GM19452 (cell line): ENCODE data around the gene EEPD1.
A peak's percentile ranks its signal among the peaks of the same experiment; 100 is the strongest.

Source experiments
- ATAC-seq: cut with Tn5 transposase; IDR thresholded peaks from one replicate; pipeline ENCODE4 v1.9.1; 2021; ENCODE audit not compliant: unreplicated experiment

The EEPD1 gene

DNA sequence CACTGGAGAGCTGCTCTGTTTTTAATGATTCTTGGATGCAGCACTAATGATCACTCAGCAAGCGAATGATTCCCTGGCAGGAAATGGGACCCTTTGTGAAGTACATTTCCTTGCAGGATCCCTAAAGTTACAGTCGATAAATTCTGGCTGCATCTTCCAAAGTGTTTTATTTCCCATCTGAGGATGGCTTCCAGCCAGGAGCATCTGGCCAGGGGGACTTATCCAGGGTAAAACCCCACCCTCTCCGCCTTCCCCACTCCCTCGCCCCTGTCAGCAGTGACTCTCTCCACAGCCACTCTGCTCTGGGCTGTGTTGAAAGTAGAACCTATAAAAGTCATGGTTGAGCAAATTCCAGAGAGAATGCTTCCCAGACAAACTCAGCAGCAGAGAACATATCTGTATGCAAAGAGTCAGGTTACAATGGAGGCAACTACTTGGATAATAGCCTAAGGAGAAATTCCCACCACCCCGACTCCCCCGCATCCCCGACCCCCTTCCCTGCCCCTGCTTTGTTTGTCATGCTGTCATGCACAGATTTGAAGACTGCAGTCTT lies 125.6 kb downstream of the EEPD1 start:
- no peak for ATAC-seq

DNA sequence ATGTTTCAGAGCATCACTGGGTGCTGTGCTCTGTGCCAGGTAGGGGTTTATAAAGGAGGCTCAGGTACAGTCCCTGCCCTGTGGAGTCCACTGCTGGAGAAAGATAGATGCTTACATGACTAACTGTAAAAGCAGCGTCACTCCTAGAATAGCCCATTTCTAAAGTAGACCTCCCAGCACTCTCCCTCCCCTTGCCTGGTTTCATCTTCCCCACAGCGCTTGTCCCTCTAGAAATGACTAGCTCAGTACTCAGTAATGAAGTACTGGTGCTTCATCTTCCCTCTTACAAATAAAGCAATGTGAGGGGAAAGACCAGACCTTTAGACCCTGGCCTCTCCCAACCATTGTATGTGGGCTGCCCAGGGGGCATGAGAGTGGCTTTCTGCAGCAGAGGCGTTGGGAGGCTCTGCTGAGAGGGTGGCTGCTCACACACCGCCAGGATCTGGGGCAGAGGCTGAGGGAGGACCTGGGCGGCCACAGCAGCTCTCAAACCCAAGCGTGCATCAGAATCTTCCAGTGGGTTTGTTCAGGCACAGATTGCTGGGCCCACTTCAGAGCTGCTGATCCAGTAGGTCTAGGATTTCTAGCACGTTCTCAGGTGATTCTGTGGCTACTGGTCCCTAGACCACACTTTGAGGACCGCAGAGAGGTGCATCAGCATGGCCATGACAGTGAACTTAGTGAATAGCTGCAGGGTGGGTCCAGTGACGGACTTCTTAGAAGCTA lies 126.3 kb downstream of the EEPD1 start:
- peak; percentile 70 for ATAC-seq

DNA sequence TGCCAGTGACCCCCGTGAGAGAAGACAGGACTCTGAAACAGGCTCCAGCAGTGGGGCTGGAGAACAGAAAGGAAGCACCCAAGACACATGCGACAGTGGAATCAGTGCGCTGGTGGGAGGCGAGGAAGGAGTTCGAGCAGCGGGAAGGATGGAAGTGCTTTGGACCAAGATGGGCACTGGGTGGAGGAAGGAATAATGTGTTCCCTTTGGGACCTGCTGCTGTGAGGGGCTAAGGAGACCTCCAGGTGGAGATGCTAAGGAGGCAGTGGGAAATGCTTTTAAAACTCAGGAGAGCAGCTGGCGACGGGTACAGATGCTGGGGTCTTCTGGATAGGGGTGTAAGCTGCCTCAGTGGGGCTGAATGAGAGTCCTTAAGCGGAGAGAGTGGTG lies 126.9 kb downstream of the EEPD1 start:
- no peak for ATAC-seq

DNA sequence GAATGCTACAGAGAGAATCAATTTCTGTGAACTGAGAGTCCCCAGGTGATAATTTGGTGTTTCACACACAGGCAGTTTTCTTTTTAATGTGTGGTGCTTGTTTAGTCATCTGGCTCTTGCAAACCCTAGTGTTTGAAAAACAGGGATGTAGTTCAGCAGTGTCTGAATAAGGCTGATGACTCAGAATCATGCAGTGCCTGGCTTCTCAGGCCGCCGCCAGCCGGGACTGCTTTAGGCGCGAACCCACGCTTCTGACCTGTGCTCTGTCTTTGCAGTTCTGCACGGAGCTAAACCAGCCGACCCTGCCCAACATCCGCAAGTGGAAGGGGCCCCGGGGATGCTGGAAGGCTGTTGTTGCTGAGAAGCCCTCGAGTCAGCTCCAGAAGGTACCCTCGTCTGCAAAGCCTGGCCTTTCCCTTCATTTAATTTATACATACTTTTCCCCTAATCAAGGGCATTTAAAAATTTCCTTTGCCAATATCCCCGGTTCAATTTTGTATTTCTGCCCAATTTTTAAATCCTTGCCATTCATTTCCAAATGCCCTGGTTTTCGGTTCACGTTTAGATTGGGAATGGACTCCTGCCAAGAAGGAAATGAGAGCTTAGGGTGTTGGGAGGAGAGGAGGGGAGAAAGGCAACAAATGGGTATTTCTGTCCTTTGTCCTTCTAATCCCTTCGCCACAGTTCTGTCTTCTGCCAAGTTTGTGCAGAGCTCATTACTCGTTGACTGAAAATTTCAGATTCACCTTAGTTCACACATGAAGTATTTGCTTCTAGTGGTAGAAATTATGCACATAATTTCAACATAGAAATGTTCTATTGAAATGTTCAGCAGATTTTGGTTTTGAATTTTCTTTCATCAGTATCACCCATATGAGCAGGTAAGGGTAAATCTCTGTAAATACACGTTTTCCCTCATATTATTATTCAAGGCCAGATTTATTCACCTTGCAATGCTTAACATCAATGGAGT lies 128.1 kb downstream of the EEPD1 start:
- ATAC-seq = no peak

DNA sequence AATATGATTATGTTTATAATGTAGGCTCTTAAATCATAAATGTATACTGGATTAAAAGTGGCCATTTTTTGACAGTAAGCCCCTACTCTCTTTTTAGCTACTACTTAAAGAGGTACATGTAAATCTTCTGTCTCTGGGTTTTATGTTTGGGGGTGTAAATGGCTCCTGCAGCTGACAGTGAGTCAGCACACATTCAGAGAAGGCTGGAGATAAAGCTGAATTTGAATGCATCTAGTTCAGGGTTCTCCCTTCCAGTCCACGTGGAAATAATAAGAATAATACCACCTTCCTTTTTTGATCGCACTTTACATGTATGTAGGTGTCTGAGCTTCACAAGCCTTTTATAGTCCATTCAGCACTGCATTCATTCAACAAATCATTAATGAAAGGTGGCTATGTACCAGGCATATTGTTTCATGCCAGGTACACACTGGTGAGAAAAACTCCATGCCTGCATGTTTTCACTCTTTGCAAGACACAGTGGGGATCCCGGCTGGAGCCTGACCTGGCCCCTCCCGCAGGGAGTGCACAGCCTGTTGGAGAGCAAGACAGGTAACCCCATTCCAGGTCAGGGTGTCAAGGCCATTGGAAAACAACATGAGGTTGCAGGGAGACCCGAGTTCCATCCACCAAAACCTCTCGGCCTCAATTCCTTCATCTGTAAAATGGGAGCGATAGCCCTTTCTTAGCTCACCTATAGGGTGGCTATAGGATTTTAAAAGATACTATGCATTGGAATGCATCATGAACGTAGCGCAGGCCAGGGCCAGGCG lies 129.1 kb downstream of the EEPD1 start:
- no peak for ATAC-seq

DNA sequence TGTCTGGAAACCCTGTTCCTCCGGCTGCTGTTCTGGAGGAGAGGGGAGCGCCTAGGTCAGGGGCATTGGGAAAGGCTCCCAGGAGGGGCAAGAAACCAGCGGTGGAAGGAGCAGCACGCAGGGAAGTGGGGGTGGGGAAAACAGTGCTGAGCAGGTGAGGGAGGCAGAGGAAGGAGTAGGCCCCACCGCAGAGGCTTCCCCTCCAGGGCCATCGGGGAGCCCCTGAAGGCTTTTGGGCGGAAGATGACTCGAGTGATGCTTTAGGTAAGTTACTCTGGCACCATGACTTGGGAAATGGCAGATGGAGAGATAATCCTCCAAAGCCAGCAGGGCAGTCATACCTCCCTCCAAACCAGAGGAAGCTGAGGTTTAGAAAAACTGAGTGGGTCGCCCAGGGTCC lies 130.1 kb downstream of the EEPD1 start:
- no peak for ATAC-seq

DNA sequence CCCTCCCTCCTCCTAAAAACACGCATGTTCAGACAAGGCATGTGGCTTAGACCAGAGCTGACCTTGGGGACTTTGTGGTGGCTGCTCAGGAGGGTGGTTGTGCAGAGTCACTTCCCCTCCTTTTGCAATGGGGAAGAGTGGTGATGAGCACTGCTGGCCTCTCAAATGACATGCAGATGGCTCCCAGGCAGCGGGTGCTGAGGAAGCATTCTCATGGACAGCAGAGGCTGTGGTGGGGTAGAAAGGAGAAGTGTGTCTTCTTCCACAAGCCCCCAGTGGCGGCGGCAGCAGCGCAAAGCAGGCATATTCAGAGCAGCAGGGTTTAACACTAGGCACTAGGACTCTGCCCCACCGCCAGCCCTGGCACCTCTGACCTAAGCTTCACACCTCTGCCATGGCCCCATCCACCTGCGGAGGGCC lies 130.7 kb downstream of the EEPD1 start:
- ATAC-seq = peak; percentile 54

DNA sequence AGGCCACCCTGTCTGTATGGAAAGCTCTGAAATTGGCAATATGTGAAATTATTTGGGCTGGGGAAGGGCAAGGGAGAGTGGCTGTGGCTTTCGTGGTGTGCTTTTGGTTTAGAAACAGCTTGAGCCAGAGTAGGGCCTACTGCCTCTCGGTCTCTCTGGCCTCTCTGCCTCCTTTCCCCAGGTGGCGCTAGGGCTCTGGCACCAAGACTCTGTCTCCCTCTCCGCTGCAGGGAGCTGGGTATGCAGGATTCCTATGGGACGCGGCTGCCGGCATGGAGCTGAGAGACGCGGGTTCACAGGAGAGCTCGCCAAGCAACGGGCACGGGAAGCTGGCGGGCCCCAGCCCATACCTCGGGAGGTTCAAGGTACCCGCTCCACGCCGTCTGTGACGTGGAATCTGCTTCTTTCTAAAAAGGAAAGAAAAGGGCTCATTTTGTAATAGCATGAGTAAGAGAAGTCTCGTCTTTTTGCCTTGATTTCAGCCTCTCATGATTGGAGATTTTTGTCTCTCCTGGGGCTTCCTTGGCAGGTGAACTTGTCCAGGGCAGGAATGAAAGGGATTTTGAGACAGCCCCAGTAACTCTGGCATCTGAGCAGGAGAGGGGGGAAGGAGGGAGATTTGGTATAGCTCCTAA lies 131.5 kb downstream of the EEPD1 start:
- no peak for ATAC-seq

DNA sequence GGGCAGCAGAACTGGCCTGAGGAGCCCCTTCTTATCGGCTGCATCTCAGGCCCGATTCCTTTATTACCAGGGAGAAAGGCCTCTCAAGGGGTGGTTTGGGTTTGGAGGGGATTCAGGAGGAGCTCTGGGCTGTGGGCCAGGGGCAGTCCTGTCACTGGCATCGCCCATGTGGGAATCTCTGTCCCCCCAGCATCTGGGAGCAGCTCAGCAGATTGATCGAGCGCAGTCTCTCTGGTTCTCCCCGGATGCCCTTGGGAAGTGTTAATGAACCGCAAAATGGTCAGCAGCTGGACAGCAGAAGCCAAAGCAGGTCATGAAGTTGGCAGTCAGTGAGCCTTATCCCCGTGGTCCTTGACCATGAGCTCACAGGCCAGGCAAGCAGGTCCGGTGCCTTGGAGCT lies 132.2 kb downstream of the EEPD1 start:
- ATAC-seq = no peak

DNA sequence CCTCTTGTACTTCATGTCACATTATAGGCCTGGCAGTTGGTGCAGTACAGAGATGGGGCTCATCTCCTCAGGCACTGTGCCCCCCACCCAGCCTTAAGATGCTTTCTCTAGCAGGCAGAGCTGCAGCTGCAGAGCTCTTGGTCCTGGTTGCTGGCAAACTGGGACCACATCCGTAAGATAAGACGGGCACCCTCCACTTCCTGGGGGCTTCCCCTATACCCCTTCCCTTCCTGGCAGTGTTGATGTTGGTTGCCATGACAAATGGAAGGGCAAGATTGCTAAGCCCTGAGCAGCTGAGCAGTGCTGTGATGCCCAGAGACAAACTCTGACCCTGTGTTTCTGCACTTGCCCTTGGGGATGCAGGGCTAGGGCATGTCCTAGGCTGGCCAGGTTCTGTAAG lies 133.2 kb downstream of the EEPD1 start:
- no peak for ATAC-seq

DNA sequence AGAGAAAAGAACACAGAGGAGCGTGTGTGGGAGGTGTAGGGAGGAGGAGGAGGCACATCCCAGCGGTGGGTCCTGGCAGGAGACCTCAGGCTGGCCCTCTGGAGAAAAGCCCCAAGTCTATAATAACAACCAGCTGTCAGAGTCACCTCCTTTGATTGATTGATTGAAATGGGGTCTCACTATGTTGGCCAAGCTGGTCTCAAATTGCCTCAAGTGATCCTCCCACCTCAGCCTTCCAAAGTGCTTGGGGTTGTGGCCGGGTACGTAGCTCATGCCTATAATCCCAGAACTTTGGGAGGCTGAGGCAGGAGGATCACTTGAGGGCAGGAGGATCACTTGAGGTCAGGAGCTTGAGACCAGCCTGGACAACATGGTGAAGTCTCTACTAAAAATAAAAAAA lies 133.6 kb downstream of the EEPD1 start:
- ATAC-seq = no peak

DNA sequence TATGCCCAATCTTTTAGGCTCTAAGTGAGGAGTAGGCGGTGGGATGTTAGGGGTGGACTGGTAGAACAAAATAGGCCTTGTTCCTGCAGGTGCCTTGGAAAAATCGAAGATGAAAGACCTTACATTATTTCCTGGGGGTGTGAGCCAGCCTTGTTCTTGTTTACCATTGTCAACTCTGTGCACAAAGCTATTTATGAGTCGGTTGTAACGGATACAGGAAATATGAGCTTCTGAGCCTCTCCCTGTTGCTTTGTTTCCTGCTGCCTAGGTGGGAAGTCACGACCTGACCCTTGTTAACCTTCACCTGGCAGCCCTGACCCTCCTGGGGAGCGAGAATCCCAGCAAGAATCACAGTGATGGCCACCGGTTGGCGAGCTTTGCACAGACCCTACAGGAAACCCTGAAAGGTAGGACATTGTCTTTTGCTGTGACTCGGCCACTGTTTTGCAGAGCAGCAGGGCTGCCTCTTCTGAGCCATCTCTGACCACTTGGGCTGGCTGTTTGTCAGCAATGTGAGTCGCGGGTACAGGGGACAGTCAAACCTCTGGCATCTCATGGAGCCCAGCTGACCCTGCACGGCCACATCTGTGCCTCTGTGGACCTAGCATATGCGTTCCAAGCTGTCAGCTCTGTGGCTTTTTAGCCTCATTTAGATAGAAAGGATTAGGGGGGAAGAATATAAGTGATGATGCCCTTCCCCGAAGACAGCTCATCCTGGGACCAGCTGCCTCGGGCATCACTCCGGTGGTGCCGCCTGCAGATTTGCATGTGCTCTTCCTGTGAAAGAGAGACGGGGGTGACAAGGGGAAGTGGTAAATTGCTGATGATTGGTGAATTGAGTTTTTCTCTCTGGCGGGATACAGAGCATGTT lies 134.6 kb downstream of the EEPD1 start:
- peak; percentile 37 for ATAC-seq

DNA sequence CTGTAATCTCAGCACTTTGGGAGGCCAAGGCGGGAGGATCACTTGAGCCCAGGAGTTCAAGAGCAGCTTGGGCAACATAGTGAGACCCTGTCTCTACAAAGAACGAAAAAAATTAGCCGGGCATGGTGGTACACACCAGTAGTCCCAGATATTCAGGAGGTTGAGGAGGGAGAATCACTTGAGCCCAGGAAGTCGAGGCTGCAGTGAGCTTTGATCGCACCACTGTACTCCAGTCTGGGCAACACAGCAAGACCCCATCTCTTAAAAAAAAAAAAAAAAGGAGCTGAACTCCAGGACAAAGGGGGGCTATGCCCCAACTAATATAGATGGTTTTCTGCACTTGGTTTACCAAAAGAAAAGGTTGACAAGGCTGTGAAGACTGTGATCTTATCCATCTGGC lies 135.4 kb downstream of the EEPD1 start:
- ATAC-seq = no peak

DNA sequence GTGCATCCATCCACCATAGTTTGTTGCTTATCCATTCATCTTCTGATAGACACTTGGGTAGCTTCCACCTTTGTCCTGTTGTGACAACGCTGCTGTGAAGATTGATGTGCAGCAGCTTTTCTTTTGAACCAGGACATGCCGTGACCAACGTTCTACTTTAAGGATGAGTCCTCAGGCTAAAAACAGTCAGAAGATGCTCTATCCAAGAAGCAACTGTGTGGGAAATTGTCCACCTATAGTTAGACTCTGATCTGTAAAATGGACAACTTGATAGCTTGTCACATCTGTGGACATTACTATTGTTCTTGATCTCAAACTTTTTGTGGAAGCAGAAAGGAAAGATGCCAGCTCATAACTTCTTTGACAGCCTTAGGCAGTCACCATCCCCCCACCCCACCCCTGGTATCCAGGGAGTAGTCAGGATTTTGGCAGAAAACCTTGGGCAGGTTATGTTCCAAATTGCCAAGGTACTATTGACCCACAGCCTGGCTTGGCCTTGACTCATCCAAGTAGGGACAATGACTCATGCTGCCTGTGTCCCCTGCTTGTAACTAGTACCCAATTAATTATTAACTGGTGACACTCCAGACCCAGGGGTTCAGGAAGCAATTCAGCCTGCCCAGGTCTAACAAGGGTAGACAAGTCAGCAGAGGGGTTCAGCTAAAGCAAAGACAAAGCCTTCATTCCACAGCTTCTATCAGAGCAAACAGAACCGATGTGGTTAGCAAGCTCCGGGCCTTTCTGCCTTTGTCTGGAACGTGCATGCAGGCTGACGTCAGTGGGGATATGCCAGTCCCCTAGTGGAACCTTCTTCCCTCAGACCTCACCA lies 137.0 kb downstream of the EEPD1 start:
- ATAC-seq = no peak

DNA sequence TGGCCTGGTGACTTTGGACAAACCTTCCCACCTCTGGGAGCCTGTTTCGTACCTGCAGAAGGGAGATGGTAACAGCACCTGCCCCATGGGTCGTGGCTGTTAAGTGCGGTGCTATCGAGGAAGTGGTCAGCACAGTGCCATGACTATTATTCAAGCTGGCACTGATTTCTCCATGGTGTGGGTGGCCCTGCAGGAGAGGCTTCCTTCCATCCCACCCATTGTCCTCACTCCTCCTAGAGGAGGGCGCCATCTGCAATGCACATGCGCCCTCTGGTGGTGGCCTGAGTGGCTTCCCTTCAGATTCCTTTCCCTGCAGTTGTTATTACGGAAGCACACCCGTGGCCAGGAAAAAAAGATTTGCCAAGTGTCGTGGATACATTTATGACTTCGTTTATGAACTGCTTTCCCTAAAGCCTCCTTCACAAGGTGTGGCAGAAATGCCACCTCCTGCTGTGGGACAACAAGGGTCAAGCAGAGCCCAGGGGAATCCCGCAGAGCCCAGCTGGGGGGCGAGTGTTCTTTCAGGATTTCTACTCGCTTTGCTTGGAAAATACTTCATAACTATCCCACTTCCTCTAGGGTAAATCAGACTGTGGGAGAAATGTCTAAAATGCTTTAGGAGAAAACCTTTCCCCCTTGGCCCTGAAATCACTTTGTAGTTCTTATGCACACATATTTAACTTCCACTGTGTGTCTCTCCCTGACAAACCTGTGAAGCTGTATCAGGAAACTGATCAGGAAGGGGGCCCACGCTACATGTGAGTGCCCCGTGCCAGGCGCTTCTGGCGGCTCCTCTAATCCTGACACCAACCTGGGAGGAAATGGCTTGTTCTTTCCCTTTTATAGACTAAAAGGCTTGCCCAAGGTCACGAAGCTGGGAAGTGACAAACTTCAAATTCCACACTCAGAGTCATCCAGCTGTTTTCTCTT lies 138.6 kb downstream of the EEPD1 start:
- ATAC-seq = peak; percentile 56

DNA sequence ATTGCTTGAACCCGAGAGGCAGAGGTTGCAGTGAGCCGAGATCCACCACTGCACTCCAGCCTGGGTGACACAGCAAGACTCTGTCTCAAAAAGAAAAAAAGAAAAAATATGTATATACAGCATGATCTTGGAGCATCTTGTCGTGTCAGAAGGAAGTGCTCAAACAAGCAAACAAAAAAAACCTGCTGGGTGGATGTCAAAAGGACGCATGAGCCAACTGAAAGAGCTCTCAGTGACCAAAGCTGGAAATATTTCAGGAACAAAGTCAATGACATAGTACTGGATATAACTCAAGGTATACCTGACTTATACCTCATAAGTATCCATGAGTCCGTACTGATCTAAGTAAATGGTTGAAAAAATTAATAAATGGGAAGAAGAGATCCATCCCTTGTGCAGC lies 142.0 kb downstream of the EEPD1 start:
- no peak for ATAC-seq

DNA sequence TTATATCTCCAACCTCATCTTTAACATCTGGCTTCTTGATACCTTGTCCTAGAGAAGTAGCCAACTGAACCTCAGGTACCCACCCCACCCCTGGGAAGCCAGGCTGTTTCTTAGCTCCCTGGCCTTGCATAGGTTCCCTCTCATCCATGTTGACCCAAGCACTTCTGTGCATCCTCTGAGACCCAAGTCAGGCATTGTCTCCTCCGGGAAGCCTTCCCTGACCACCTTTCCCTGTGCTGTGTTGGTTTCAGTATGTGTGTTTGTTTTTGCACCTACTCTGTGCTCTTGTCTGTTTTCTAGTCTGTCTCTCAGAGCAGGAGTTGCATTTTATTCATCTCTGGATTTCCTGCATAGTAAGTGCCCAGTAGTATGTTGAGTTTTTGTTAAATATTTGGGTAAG lies 143.2 kb downstream of the EEPD1 start:
- no peak for ATAC-seq
